Stimulated activated CD8-positive, alpha-beta memory T cell treated with anti-CD3 and anti-CD28 coated beads, Interleukin-2, amount 100 ng/mL, for 48 hours (primary cell): Measurements from ENCODE around the gene MYO10.
"Not testable (repeated sequence)": the region's sequence is repeated elsewhere in the genome, so short reads cannot be mapped to it uniquely, and the experiment has no call there.

Source experiments
- DNase-seq, 2 donors: peaks; one replicate each; pipeline ENCODE4 v3.0.0-alpha.2; 2020; ENCODE audit warnings: low read depth in 2 of 2

MYO10 gene

DNA sequence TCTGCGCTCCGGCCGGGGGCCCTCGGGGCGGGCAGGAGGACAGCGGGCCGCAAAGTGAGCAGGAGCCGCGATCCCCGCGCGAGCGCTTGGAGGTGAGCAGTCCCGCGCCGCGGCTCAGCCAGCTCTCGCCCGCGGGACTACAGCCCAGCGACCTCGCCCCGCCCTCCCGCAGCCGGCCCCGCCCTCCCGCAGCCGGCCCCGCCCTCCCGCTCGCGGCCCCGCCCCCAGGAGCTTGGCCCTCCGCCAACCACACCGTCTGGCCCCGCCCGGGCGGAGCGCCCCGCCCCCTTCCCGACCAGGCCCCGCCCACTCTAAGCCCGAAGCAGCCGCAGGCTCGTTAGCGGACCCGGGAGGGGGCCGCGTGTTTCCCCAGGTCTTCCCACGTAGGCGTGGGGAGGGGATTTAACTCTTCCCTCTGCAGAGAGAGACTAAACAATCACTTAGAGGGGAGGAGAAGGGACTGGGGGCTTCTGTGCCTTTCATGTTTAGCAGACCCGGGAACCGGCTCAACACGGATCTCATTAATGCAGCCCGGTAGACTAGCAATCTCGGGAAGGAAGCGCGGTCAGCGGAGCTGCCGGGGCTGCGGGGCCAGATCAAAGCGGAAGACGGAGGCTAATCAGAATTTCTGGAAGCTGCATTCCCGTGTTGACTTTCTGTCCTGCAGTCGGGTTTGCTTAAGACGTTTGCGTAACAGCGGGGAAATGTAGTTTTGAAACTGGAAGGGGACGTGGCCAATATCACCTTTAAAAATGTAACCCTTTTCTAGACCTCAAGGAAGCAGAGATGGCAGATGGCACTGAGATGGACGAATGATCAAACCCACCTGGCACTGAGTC, at the start of gene MYO10:
Gene MYO10 (minus strand): TSS at position 139 of the 839 bp plus-strand sequence. CDS start 480 bp downstream, outside the sequence.
- DNase-seq = peak; percentile 36 to 47

DNA sequence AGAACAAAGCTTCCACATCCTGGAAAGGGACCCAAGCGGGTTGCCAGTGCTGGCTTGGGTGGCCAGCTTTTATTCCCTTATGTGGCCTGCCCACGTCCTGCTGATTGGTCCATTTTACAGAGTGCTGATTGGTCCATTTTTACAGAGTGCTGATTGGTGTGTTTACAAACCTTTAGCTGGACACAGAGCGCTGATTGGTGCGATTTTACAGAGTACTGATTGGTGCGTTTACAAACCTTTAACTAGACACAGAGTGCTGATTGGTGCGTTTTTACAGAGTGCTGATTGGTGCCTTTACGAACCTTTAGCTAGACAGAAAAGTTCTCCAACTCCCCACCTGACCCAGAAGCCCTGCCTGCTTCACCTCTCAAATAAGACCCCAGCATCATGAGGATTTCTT, 49.2 kb upstream of the MYO10 start:
- DNase-seq = not testable (repeated sequence)

DNA sequence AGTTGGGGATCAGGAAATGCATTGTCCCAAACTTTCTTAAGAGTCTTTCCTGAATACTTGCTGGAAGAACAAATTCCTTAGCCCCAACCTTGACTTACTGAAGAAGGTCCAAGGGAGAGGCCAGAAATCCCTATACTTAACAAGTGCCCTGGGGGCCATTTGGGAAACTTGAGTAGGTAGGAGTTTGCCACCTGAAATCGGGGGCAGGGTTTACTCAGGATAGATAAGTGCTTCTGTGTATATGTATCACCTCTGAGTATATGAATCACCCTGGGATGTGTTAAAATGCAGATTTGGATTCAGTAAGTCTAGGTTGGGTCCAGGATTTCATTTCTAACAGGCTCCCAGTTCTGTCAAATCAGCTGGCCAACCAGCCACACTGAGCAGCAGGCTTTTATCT, 47.9 kb upstream of the MYO10 start:
- no peak for DNase-seq

DNA sequence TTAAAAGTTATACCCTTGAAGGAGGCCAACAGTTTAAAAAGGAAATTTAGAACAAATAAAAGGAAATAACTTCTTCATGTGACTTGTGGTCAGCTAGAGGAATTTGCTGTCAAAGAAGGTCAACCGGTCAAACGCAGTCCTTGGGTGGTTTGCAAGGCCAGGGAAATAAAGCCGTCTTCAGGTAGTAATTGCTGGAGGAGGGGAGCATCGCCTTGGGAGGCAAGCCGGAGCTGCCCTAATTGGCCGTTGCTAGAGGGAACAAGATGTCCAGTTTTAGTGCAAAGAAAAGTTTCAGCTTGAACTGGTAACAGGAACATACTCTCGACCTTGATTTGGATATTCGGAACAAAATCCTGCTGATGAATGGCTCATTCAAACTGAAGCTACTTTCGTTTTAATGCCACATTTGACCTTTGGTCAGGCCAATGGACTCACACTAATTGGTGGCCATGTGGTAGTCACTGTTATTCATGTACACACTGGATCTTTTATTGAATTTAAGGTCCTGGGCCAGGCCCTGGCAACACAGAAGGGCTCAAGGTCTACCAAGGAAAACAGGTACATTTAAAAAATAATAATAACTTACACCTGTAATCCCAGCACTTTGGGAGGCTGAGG, 47.0 kb upstream of the MYO10 start:
- DNase-seq = no peak

DNA sequence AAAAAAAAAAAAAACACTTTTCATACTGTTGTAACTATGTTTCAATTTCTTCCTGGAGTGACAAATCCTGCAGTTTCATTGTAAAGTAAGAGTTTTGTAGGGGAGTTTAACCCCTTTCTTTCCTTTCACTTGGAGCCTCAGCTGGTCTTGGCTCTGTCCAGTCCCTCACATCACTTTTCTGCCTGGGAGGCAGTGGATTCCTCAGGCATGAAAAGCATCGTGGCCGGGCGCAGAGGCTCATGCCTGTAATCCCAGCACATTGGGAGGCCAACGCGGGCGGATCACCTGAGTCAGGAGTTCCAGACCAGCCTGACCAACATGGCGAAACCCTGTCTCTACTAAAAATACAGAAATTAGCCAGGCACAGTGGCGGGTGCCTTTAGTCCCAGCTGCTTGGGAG, 45.6 kb upstream of the MYO10 start:
- no peak for DNase-seq

DNA sequence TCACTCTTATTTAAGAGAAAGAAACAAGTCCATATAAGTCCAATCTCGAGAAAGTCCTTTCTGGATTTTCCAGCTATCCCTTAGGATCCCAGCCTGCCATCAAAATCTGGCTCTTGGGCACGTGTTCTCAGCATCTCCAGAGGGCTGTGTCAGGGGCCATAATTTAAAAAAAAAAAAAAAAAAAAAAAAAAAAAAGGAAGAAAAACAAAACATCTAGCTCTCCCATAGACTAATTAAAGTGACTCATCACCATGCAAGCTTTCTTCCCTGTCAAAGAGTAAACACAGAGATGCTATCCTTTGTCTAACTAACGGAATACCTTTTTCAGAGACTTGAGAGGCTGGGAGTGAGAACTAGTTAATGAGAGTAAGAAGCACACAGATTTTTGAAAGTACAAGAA, 44.9 kb upstream of the MYO10 start:
- no peak for DNase-seq

DNA sequence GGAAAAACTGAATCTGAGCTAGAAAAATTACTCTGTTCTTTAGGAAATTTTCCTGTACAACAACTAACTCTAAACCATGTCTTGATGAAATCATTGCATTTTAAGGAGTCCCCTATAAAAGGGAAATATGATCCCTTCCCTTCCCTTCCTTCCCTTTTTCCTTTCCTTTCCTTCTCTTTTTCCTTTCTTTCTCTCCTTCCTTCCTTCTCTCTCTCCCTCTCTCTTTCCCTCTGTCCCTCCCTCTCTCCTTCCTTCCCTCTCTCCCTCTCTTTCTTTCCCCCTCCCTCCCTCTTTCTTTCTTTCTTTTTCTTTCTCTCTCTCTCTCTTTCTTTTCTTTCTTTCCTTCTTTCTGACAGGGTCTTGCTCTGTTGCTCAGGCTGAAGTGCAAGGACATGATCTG, 42.2 kb upstream of the MYO10 start:
- no peak for DNase-seq

DNA sequence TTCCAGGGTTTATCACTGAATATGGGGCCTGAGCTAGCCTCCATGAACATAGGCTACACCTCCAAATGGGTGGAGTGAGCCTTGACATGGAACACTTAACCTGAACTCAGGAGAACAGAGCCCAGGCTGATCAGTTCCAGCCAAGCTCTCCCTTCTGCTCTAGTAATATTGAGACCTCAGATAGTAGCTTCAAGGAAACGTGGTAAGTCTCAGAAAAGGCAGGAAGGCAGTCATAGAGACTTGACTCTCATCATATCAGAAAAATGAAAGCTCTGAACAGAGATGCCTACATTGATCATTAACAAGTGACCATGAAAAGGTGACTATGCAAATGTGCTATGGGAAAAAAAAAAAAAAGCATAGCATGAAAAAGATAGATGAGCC, 40.5 kb upstream of the MYO10 start:
- no peak for DNase-seq

DNA sequence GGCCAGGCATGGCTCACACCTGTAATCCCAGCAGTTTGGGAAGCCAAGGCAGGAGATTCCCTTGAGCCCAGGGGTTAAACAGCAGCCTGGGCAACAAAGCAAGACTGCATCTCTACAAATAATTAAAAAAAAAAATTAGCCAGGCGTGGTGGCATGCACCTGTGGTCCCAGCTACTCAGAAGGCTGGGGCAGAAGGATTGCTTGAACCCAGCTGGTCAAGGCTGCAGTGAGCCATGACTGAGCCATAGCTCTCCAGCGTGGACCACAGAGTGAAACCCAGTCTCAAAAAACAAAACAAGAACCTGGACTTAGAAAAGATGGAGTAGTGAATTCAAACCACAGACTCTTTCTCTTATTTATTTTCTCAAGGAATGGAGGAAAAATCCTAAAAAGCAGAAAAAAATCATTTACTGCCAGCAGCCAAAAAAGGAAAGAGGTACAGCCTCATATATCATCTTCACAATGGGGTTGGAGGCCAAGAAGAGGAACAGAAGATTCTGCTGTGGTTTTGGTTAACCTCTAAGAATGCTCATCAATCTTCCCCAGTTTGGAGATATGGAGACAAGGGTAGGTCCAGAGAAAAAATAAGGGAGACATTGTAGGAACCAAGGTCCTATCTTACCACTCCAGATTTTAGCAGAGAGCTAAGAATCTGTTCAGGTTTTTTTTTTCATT, 40.0 kb upstream of the MYO10 start:
- DNase-seq = no peak

DNA sequence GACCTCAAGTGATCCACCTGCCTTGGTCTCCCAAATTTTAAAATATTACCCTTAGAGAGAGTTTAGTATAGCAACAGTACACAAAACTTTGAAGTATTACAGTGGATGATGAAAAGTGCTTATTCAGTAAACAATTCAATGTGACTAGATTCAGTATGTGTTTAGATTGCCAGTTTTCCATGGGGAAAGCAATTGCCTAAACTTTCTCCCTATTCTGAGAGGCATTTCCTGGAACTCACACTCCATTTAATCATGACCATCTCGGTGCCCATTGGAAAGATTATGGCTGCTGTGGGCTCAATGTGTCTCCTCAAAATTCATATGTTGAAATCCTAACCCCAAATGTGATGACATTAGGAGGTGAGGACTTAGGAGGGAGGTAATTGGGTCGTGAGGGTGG, 38.9 kb upstream of the MYO10 start:
- DNase-seq = no peak

DNA sequence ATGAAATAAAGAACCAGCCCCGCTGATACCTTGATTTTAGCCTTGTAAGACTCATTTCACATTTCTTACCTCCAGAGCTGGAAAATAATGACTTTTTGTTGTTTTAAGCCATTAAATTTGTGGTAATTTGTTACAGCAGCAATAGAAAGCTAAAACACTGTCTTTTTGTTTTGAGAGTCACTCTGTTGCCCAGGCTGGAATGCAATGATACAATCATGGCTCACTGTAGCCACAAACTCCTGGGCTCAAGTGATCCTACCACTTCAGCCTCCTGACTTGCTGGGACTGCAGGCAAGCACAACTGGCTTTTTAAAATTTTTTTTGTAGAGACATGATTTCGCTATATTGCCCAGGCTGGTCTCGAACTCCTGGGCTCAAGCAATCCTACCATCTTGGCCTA, 34.7 kb upstream of the MYO10 start:
- no peak for DNase-seq

DNA sequence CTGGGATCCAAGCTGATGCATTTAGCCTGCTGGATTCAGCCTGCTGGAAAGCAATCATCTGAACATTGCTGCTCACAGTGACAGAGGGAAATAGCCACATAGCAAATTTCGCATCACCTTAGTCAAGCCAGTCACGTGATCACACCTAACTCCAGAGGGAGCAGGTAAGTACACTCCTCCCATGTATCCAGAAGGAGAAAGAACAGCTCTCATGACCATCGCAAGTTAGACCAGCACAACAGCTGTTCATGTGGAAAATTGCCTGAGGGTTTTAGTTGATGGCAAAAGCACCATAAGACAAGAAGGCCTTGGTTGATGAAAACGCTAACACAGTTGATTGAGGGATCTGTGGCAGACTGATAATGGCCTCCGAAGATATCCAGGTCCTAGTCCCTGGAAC, 34.2 kb upstream of the MYO10 start:
- no peak for DNase-seq

DNA sequence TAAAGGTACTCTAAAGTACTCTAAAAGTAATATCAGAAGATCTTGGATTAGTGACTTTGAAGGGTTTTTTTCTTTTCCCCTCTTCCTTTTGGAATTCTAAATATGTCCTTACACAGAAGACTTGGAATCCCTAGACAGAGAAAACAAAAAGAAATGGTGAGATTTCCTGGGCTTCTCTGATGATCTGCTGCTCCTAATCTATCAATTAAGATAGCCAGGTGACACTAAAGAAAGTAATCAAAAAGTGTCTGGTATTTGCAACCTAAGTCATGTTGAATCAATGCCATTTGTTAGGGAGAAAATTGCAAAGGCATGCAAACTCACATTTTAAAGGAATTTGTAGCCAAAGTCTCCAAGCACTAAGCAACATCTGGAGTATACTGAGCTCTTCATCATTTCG, 29.5 kb upstream of the MYO10 start:
- DNase-seq = no peak

DNA sequence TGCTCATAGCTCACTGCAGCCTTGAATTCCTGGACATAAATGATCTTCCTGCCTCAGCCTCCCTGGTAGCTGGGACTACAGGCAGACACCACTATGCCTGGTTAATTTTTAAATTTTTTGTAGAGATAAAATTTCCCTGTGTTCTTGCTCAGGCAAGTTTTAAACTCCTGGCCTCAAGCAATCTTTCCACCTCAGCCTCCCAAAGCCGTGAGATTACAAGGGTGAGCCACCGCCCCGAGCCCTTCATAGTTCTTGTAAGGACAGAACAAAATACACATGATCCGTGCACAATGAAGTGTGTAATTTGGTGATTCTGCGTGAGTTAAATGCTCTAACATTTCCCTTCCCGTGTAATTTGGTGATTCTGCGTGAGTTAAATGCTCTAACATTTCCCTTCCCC, 27.7 kb upstream of the MYO10 start:
- DNase-seq = no peak

DNA sequence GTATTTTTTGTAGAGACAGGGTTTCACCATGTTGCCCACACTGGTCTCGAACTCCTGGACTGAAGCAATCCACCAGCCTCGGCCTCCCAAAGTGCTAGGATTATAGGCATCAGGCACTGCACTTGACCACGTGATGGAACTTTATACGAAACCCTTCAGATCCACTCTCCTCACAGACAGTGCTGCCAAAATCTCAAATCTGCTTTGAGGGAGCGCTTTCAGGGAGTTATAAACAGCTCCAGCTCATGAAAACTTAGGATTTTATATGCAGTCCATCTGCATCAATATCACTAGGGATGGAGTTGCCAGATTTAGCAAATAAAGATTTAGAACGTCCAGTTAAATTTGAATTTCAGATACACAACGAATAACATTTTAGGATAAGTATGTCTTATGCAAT, 25.0 kb upstream of the MYO10 start:
- no peak for DNase-seq

DNA sequence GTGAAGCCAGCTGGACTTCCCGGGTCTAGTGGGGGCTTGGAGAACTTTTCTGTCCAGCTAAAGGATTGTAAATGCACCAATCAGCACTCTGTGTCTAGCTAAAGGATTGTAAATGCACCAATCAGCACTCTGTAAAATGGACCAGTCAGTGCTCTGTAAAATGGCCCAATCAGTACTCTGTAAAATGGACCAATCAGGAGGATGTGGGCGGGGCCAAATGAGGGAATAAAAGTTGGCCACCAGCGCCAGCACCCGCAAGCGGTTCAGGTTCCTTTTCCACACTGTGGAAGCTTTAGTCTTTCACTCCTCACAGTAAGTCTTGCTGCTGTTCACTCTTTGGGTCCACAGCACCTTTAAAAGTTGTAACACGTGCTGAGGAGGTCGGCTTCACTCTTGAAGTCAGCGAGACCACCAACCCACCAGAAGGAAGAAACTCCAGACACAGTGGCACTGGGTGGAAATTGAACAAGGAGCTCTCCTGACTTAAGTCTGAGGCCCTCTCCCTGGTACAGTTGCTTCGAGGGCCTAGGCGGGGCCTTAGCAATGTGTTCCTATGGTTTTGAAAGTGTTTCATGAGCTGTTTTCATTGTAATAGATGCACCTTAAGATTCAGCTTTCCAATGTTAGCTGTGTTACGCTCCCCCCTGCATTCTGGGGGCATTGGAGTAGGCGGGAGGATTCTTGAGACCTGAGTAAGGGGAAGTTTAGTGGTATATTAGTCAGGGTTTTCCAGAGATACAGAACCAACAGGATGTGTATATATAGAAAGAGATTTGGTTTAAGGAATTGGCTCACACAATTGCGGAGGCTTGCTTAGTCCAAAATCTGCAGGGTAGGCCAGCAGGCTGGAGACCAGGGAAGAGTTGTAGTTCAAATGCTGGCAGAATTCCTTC, 21.5 kb upstream of the MYO10 start:
- DNase-seq = no peak

DNA sequence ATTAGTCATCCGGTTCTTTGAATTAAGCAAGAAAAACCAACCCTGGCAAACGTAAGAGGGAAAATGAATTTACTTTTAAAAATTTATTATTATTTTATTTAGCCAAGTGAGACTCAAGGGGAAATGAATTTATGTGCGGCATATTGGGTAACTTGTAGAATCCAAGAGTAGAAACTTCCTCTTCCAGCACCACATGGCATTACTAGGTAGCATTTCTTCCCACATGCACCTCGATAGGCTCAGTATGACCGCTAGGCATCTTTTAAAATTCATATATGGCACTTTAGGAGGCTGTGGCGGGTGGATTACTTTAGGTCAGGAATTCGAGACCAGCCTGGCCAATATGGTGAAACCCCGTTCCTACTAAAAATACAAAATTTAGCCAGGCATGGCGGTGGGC, 17.6 kb upstream of the MYO10 start:
- no peak for DNase-seq

DNA sequence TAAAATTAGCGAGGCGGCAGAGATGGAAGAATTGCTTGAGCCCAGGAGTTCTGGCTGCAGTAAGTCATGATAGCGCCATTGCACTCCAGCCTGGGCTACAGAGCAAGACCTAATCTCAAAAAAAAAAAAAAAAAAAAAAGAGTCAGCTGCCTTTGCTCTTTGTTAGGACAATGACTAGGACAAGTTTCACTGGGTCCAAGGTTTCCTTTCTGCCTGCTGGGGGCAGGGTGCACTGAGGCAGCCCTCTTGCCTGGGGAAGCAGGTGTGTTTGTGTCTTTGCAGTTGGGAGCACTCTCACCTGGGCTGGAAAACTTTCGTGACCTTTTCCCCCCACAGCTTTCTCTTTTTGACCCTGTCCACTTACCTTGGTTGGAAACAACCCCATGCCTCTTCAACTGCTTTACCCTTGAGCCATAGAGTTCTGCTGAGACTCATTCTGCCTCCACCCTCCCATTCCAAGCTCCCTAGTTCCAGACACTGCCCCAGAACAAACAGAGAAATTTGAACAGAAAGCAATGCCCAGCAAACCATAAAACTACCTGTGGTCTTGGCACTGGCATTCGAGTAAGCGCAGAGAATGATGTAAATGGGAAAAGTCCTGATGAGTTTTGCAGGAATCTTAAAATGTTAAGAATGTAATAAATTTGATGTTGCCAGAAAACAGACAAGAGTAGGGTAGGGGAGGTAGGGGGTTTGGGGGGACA, 17.0 kb upstream of the MYO10 start:
- no peak for DNase-seq

DNA sequence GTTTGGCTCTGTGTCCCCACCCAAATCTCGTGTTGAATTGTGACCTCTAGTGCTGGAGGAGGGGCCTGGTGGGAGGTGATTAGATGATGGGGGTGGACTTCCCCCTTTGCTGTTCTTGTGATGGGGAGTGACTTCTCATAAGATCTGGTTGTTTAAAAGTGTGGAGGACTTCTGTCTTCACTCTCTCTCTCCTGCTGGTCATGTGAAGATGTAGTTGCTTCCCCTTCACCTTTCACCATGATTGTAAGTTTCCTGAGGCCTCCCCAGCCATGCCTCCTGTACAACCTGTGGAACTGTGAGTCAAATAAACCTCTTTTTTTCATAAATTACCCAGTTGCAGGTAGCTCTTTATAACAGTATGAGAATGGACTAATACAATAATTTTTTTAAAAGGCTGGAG, 10.6 kb upstream of the MYO10 start:
- DNase-seq = no peak

DNA sequence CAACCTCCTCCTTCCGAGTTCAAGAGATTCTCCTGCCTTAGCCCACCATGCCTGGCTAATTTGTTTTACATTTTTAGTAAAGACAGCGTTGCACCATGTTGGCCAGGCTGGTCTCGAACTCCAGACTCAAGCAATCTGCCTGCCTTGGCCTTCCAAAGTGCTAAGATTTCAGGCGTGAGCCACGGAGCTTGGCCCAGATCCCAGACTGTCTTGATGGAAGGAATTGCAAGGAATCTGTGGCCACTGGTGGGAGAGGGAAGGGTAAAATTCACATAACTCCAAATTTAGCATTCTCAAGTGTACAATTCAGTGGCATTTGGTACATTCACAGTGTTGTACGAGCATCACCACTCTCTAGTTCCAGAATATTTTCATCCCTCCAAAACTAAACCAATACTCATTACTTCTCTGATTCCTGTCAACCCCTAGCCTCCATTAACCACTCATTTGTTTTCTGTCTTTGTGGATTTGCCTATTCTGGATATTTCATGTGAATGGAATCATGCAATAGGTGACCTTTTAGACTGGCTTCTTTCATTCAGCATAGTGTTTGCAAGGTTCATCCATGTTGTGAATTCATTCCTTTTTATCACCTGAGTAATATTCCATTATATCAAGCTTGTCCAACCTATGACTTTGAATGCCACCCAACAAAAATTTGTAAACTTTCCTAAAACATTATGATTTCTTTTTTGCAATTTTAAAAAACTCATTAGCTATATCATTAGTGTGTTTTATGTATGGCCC, 8.9 kb upstream of the MYO10 start:
- no peak for DNase-seq
